IMR-90 (cell line): ENCODE results near the gene SPNS2. TPM values are rescaled to one million over a fixed set of nuclear protein-coding genes. Genes with fewer than 3 reads are reported as not detected.

Experiments
- ATAC-seq: fragments of 200-7000 bp; cut with Tn5 transposase; 2 replicates; pipeline ENCODE4 v1.9.1; 2020; ENCODE audit warnings: low read depth, mild to moderate bottlenecking, moderate library complexity
- BruUV-seq: library from RNA; stranded (reverse); fragments of 400-500 nt; replicated peaks from 2 replicates; lab custom pipeline; 2021; lab: Mats Ljungman, UMichigan
- CTCF ChIA-PET: fragments of 300-600 bp; formaldehyde crosslinking; extraction: SDS; loops from one replicate; lab custom pipeline; 2021; ENCODE audit warnings: antibody characterized with exemption; lab: Yijun Ruan, JAX
- POLR2A ChIA-PET: fragments of 300-600 bp; sonication (Branson Sonifier 250); formaldehyde crosslinking; loops from one replicate; lab custom pipeline; 2022; ENCODE audit warnings: antibody characterized with exemption; ENCODE audit not compliant: unreplicated experiment; lab: Charles Lee
- DNase-seq: peaks from one replicate; pipeline ENCODE4 v3.0.0; 2013
- H2AFZ ChIP-seq: replicated peaks from 2 replicates; pipeline ENCODE3; 2013; ENCODE audit warnings: low read length, mild to moderate bottlenecking; ENCODE audit not compliant: poor library complexity
- H2AK5ac ChIP-seq: 2 replicates; pipeline ENCODE4 v1.6.1; 2013; ENCODE audit warnings: low read depth, low read length, inconsistent platforms
- H2AK9ac ChIP-seq: replicated peaks from 2 replicates; pipeline ENCODE3; 2013; ENCODE audit warnings: mild to moderate bottlenecking, low read depth, low read length, moderate library complexity; ENCODE audit not compliant: poor library complexity
- H2BK120ac ChIP-seq: 2 replicates; pipeline ENCODE4 v1.6.1; 2013; ENCODE audit warnings: low read depth, low read length, inconsistent platforms
- H2BK15ac ChIP-seq: 3 replicates; pipeline ENCODE4 v1.6.1; 2013; ENCODE audit warnings: low read depth, low read length, inconsistent platforms
- H2BK20ac ChIP-seq: 2 replicates; pipeline ENCODE4 v1.6.1; 2013; ENCODE audit warnings: low read depth, mild to moderate bottlenecking, inconsistent platforms, low read length, moderate library complexity
- H2BK5ac ChIP-seq: 2 replicates; pipeline ENCODE4 v1.6.1; 2013; ENCODE audit warnings: mild to moderate bottlenecking, low read depth, low read length, inconsistent platforms; ENCODE audit not compliant: poor library complexity, severe bottlenecking
- H3K14ac ChIP-seq: replicated peaks from 2 replicates; pipeline ENCODE4 v1.6.1; 2013; ENCODE audit warnings: low read depth, low read length, inconsistent platforms
- H3K18ac ChIP-seq: 2 replicates; pipeline ENCODE4 v1.6.1; 2013; ENCODE audit warnings: low read depth, low read length, control low read depth
- H3K23ac ChIP-seq: 2 replicates; pipeline ENCODE4 v1.6.1; 2013; ENCODE audit warnings: low read depth, low read length, inconsistent platforms
- H3K27ac ChIP-seq: 2 replicates; pipeline ENCODE4 v1.5.1; 2013; ENCODE audit warnings: mild to moderate bottlenecking, control low read depth, low read length; ENCODE audit not compliant: insufficient read depth
- H3K27me3 ChIP-seq: 2 replicates; pipeline ENCODE4 v1.6.1; 2013; ENCODE audit warnings: low read length; ENCODE audit not compliant: control insufficient read depth, insufficient read depth
- H3K36me3 ChIP-seq: 2 replicates; pipeline ENCODE4 v1.6.1; 2013; ENCODE audit warnings: low read length, mixed read lengths; ENCODE audit not compliant: control insufficient read depth, insufficient read depth
- H3K4ac ChIP-seq: 2 replicates; pipeline ENCODE4 v1.6.1; 2013; ENCODE audit warnings: low read depth, low read length, inconsistent platforms
- H3K4me1 ChIP-seq: 2 replicates; pipeline ENCODE4 v1.6.1; 2013; ENCODE audit warnings: low read length, mixed read lengths; ENCODE audit not compliant: control insufficient read depth, insufficient read depth
- H3K4me2 ChIP-seq: 2 replicates; pipeline ENCODE4 v1.6.1; 2013; ENCODE audit warnings: low read depth, mild to moderate bottlenecking, control low read depth, low read length, moderate library complexity
- H3K4me3 ChIP-seq: 2 replicates; pipeline ENCODE4 v1.5.1; 2013; ENCODE audit warnings: low read depth, mild to moderate bottlenecking, control low read depth, low read length, moderate library complexity; ENCODE audit not compliant: insufficient read depth
- H3K56ac ChIP-seq: 2 replicates; pipeline ENCODE4 v1.6.1; 2013; ENCODE audit warnings: low read length, inconsistent platforms; ENCODE audit not compliant: insufficient read depth; ENCODE audit errors: extremely low read depth
- H3K79me1 ChIP-seq, 2 experiments: 2 replicates each; pipeline ENCODE4 v1.6.1; 2013; ENCODE audit warnings: low read length in 2 of 2, inconsistent platforms in 1 of 2, low read depth in 1 of 2
- H3K9ac ChIP-seq: 2 replicates; pipeline ENCODE4 v1.6.1; 2013; ENCODE audit warnings: low read depth, low read length, control low read depth
- H3K9me1 ChIP-seq: 2 replicates; pipeline ENCODE4 v1.6.1; 2013; ENCODE audit warnings: low read length, inconsistent platforms; ENCODE audit not compliant: insufficient read depth
- H3K9me3 ChIP-seq: 2 replicates; pipeline ENCODE4 v1.6.1; 2013; ENCODE audit warnings: low read length; ENCODE audit not compliant: control insufficient read depth, insufficient read depth
- H4K20me1 ChIP-seq: 2 replicates; pipeline ENCODE4 v1.6.1; 2013; ENCODE audit warnings: low read length, inconsistent platforms; ENCODE audit not compliant: insufficient read depth
- H4K5ac ChIP-seq: 2 replicates; pipeline ENCODE4 v1.6.1; 2013; ENCODE audit warnings: mild to moderate bottlenecking, low read depth, low read length, control low read depth
- H4K8ac ChIP-seq, 2 experiments: 2 replicates each; pipeline ENCODE4 v1.6.1; 2013; ENCODE audit warnings: low read depth in 2 of 2, low read length in 2 of 2, control low read depth in 1 of 2, inconsistent platforms in 1 of 2
- H4K91ac ChIP-seq: 2 replicates; pipeline ENCODE4 v1.6.1; 2013; ENCODE audit warnings: low read depth, low read length, inconsistent platforms; ENCODE audit not compliant: insufficient read depth
- CHD1 ChIP-seq: IDR thresholded peaks from 2 replicates; pipeline ENCODE4 v1.6.1; 2012; ENCODE audit warnings: low read depth, low read length, improper control_type of control experiment
- CTCF ChIP-seq: conservative IDR thresholded peaks from 2 replicates; pipeline ENCODE4 v1.5.1; 2012; ENCODE audit warnings: mild to moderate bottlenecking, low read depth, low read length, improper control_type of control experiment
- MAFK ChIP-seq: IDR thresholded peaks from 2 replicates; pipeline ENCODE4 v1.6.1; 2012; ENCODE audit warnings: low read depth, low read length, improper control_type of control experiment
- MXI1 ChIP-seq: IDR thresholded peaks from 2 replicates; pipeline ENCODE4 v1.6.1; 2012; ENCODE audit warnings: low read depth, mild to moderate bottlenecking, low read length, moderate library complexity, borderline replicate concordance
- WGBS, 2 experiments: methylation state at CpG; one replicate each; pipeline versions ENCODE4 v1.1.5 to v1.1.7; 2013; ENCODE audit warnings: missing lambda C conversion rate in 2 of 2; ENCODE audit not compliant: insufficient read length in 1 of 2; ENCODE audit errors: extremely low coverage in 2 of 2; 5-methylcytosine and 5-hydroxymethylcytosine counted together
- dilution Hi-C: fragments of 300-500 bp; cut with HindIII; formaldehyde crosslinking; loops from one replicate; pipeline ENCODE4 v1.14.3; 2018; ENCODE audit warnings: low sequenced_read_pairs; ENCODE audit not compliant: unreplicated experiment
- in situ Hi-C: fragments of 300-500 bp; cut with MboI; formaldehyde crosslinking; loops from 3 replicates; pipeline ENCODE4 v1.14.3; 2019; ENCODE audit warnings: low sequenced_read_pairs, inconsistent platforms, mixed read lengths
- intact Hi-C: fragments of 100-400 bp; cut with micrococcal nuclease; formaldehyde crosslinking; loops from 2 replicates; pipeline ENCODE4 v1.10.0; 2022
- polyA plus RNA-seq, 3 experiments: library from polyadenylated mRNA; depleted of rRNA; stranded (reverse); fragments of >200 nt; gene quantifications; 2 replicates each; pipeline ENCODE4 v1.2.3, GENCODE V29; 2012; ENCODE audit warnings: low replicate concordance in 1 of 3
- total RNA-seq: library from RNA; depleted of rRNA; stranded (reverse); fragments of >200 nt; gene quantifications from 2 replicates; pipeline ENCODE4 v1.2.3, GENCODE V29; 2012

The SPNS2 gene
- total and polyA plus RNA-seq, 2 of the 4 experiments (the other 2 are of a cell fraction) = under 0.01 TPM; not detected in 1

- H3K27me3 ChIP-seq = peaks cover 21% of the 10 kb centered on the region; the same call in 1 of the 2 replicates
- H3K36me3 ChIP-seq = no peaks in the 10 kb centered on the region
- 83% methylated on average over 1 of the region's 11 CpGs; no CpG with 5 or more reads in 1 of the 2 experiments for WGBS, 2 experiments
- no peak overlapping the region for H4K91ac ChIP-seq
- dilution Hi-C loops = no loop called here
- H4K8ac ChIP-seq = no peak overlapping the region
- H3K4ac ChIP-seq = no peak overlapping the region
- H3K4me1 ChIP-seq = peaks cover 6% of the 10 kb centered on the region
- H3K14ac ChIP-seq = no peak overlapping the region
- no peak overlapping the region for H3K27ac ChIP-seq
- no peak for TF ChIP-seq CTCF
- no peak for TF ChIP-seq CHD1
- no peak for TF ChIP-seq MXI1
- no peak for TF ChIP-seq MAFK
- ATAC-seq = no peak
- no peak overlapping the region for H2AK5ac ChIP-seq
- BruUV-seq = no TSS peak
- no peak overlapping the region for H3K4me3 ChIP-seq
- H2AK9ac ChIP-seq = no peak overlapping the region
- no peak overlapping the region for H2AFZ ChIP-seq
- H2BK120ac ChIP-seq = no peak overlapping the region
- H3K9me3 ChIP-seq = peaks cover 2% of the 10 kb centered on the region; the same call in 1 of the 2 replicates
- no peak overlapping the region for H3K18ac ChIP-seq
- H2BK15ac ChIP-seq = no peak overlapping the region
- no peak overlapping the region for H3K56ac ChIP-seq
- H2BK20ac ChIP-seq = no peak overlapping the region
- H3K9me1 ChIP-seq = 0 out of 2 replicates have a peak, but pooled peaks cover 3% of the 10 kb centered on the region
- intact Hi-C loops = no loop called here
- H4K20me1 ChIP-seq = no peaks in the 10 kb centered on the region
- in situ Hi-C loops = no loop called here
- POLR2A ChIA-PET = no interaction called here
- H4K5ac ChIP-seq = no peak overlapping the region
- H2BK5ac ChIP-seq = no peak overlapping the region
- H3K79me1 ChIP-seq = no peaks in the 10 kb centered on the region
- CTCF ChIA-PET = no interaction called here
- no peak for DNase-seq
- no peak overlapping the region for H3K4me2 ChIP-seq
- H3K9ac ChIP-seq = no peak overlapping the region
- H3K23ac ChIP-seq = no peak overlapping the region
Measured at GRCh38 chr17:4514779-4515178, 16.1 kb downstream of the SPNS2 start.
